Measurements from ENCODE around the gene METTL6.

Gene METTL6

DNA sequence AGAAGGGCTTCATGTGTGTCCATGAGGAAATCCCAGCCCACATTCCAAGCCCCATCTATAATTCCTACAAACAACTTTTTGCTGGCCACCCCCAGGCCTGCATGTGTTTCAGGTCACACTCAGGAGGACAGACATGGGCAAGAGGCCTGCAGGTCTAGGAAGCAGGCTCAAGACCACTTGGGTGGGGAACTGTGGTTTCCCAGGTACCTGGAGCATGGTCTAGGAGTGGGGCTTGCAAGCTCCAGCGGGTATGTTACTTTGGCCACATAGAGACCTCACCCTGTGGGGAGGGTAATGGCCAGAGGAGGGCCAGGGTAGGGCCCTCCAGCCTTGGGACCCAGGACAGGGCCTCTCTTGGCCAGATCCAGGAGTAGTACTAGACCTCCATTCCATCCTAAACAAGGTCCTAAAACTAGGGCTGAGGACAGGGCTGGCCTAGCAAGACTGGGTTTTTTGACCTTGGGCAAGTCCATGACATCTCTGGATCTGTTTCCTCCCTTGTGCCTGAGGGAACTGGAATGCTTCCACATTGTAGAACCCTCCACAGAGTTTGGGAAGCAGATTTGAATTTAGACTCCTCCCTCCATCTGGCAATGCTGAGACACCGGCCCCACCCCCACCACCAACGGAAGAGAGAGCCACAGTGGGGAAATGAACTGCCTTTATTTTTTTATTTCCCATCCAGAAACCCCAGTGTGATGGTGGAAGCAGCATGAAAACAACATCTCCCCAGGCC, 22.3 kb upstream of the METTL6 start:
- Histone ChIP-seq H3K9ac (ENCODE audit: insufficient read length, low read depth) (no peak overlapping the region), H3K36me3 (ENCODE audit: insufficient read depth, insufficient read length, low read length) (no peaks in the 10 kb centered on the region), H3K4me3 (ENCODE audit: insufficient read length, low read depth) (no peak overlapping the region), H3K9me3 (ENCODE audit: insufficient read depth, low read length) (no peaks in the 10 kb centered on the region), H3K4me1 (ENCODE audit: insufficient read depth, insufficient read length) (no peaks in the 10 kb centered on the region), H3K27me3 (ENCODE audit: insufficient read depth, insufficient read length) (no peaks in the 10 kb centered on the region)
- TF ChIP-seq YY1 (IDR thresholded peaks at IDR 0.05; ENCODE audit: insufficient read depth, insufficient read length) (no peak), ZNF274 (IDR thresholded peaks at IDR 0.05; ENCODE audit: low read depth, low read length) (no peak), SUZ12 (IDR thresholded peaks at IDR 0.05; ENCODE audit: extremely low read depth, insufficient read depth, insufficient read length) (no peak)
- DNase-seq (ENCODE audit: low read depth, low spot score): no peak

DNA sequence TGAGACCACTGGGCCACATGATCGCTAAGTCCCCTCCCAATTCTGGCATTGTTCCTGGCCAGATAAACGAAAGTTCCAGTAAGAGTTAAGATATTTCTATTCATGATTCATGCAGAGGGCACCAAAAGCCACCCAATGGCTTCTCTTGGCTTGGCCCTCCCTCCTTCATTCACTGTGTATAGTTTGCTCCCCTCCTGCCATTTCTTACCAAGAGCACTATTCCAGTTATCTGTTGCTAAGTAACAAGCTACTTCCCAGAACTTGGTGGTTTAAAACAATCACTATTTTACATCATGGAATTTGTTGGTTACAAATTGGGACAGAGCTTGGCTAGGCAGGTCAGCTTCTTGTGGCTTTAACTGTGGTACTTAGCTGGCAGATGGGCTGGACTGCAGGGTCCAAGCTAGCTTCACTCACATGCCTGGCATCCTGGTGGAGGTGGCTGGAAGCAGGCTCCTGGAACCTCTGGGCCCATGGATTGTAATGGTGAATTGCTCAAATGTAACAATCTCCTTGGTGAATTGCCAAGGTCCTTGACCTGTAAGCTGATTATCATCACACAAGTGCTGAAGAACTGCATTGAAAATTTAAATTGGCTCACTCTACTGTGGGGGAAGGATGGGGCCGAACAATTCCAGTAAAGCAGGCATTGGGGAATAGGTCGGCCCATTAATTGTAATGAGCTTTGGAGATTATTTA, 16.6 kb upstream of the METTL6 start:
- Histone ChIP-seq H3K9me3 (ENCODE audit: insufficient read depth, low read length) (no peaks in the 10 kb centered on the region), H3K36me3 (ENCODE audit: insufficient read depth, insufficient read length, low read length) (peaks cover 34% of the 10 kb centered on the region), H3K4me3 (ENCODE audit: insufficient read length, low read depth) (no peak overlapping the region), H3K4me1 (ENCODE audit: insufficient read depth, insufficient read length) (no peaks in the 10 kb centered on the region), H3K9ac (ENCODE audit: insufficient read length, low read depth) (no peak overlapping the region), H3K27me3 (ENCODE audit: insufficient read depth, insufficient read length) (no peaks in the 10 kb centered on the region)
- no peak for TF ChIP-seq YY1 (IDR thresholded peaks at IDR 0.05; ENCODE audit: insufficient read depth, insufficient read length)
- no peak for TF ChIP-seq SUZ12 (IDR thresholded peaks at IDR 0.05; ENCODE audit: extremely low read depth, insufficient read depth, insufficient read length)
- no peak for TF ChIP-seq ZNF274 (IDR thresholded peaks at IDR 0.05; ENCODE audit: low read depth, low read length)
- no peak for DNase-seq (ENCODE audit: low read depth, low spot score)

DNA sequence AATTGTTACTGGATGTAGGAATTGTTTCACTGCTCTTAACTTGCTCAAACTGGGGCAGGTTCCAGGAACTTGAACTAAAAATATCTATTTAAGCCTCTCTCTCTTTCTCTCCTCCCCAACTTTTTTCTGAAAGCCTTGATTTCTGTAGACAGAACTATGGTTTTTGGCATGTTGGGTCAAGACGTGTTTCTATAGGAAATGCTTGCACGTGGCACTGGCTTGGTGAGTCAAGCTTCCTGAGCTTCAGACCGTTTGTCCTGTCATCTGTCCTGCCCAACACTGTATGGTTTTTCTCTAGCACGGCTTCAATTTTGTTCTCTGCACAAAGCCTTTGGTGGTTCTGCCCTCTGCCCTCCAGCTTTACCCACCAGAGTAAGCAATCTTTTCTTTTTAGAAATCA, 13.5 kb upstream of the METTL6 start:
- Histone ChIP-seq H3K9ac (ENCODE audit: insufficient read length, low read depth) (no peak overlapping the region), H3K4me3 (ENCODE audit: insufficient read length, low read depth) (no peak overlapping the region), H3K36me3 (ENCODE audit: insufficient read depth, insufficient read length, low read length) (peaks cover 57% of the 10 kb centered on the region), H3K9me3 (ENCODE audit: insufficient read depth, low read length) (no peaks in the 10 kb centered on the region), H3K27me3 (ENCODE audit: insufficient read depth, insufficient read length) (no peaks in the 10 kb centered on the region), H3K4me1 (ENCODE audit: insufficient read depth, insufficient read length) (no peaks in the 10 kb centered on the region)
- no peak for DNase-seq (ENCODE audit: low read depth, low spot score)
- TF ChIP-seq SUZ12 (IDR thresholded peaks at IDR 0.05; ENCODE audit: extremely low read depth, insufficient read depth, insufficient read length): no peak
- no peak for TF ChIP-seq YY1 (IDR thresholded peaks at IDR 0.05; ENCODE audit: insufficient read depth, insufficient read length)
- TF ChIP-seq ZNF274 (IDR thresholded peaks at IDR 0.05; ENCODE audit: low read depth, low read length): no peak

DNA sequence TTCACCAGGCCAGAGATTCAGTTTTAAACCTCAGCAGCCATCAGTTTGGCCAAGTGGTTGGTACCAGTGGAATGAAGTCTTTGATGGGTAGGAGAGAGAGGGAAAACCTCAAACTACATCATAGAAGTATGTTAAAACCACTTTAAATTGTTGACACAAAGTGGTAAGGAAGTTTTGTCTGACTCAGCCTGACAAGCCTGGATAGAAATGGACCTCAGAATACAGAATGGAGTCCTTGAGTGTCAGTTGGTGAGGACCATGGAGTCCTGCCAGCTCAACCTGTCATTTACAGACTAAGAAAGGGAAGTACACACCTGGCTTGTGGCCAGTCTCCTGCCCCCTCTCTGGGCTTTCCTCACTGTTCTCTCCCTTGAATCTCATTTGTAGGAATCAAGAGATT, 12.1 kb upstream of the METTL6 start:
- no peaks in the 10 kb centered on the region for H3K4me1 ChIP-seq (ENCODE audit: insufficient read depth, insufficient read length)
- no peak overlapping the region for H3K9ac ChIP-seq (ENCODE audit: insufficient read length, low read depth)
- DNase-seq (ENCODE audit: low read depth, low spot score): no peak
- no peak overlapping the region for H3K4me3 ChIP-seq (ENCODE audit: insufficient read length, low read depth)
- no peak for TF ChIP-seq SUZ12 (IDR thresholded peaks at IDR 0.05; ENCODE audit: extremely low read depth, insufficient read depth, insufficient read length)
- no peak for TF ChIP-seq YY1 (IDR thresholded peaks at IDR 0.05; ENCODE audit: insufficient read depth, insufficient read length)
- TF ChIP-seq ZNF274 (IDR thresholded peaks at IDR 0.05; ENCODE audit: low read depth, low read length): no peak
- peaks cover 71% of the 10 kb centered on the region for H3K36me3 ChIP-seq (ENCODE audit: insufficient read depth, insufficient read length, low read length)
- no peaks in the 10 kb centered on the region for H3K27me3 ChIP-seq (ENCODE audit: insufficient read depth, insufficient read length)
- H3K9me3 ChIP-seq (ENCODE audit: insufficient read depth, low read length): no peaks in the 10 kb centered on the region

DNA sequence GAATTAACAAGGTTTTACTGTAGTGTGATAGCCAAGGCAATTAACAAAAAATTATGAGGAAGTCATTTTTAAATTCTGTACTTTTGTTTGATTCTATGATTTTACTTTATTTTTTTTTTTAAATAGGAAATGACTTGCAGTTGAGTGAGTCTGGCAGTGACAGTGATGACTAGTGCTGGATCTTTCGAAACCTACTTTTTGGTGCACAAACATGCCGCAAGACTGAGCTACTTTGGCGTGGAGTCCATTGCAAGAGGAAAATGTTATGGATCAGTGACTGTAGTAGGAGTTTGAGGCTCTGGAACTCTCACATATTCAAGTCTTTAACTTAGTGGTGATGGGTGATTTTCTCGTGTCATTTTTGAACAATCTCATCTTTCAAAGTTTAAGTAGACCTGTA, 11.6 kb upstream of the METTL6 start:
- Histone ChIP-seq H3K36me3 (ENCODE audit: insufficient read depth, insufficient read length, low read length) (peaks cover 76% of the 10 kb centered on the region), H3K9me3 (ENCODE audit: insufficient read depth, low read length) (no peaks in the 10 kb centered on the region), H3K4me1 (ENCODE audit: insufficient read depth, insufficient read length) (no peaks in the 10 kb centered on the region), H3K9ac (ENCODE audit: insufficient read length, low read depth) (no peak overlapping the region), H3K4me3 (ENCODE audit: insufficient read length, low read depth) (no peak overlapping the region), H3K27me3 (ENCODE audit: insufficient read depth, insufficient read length) (no peaks in the 10 kb centered on the region)
- DNase-seq (ENCODE audit: low read depth, low spot score): no peak
- TF ChIP-seq YY1 (IDR thresholded peaks at IDR 0.05; ENCODE audit: insufficient read depth, insufficient read length) (no peak), SUZ12 (IDR thresholded peaks at IDR 0.05; ENCODE audit: extremely low read depth, insufficient read depth, insufficient read length) (no peak)

DNA sequence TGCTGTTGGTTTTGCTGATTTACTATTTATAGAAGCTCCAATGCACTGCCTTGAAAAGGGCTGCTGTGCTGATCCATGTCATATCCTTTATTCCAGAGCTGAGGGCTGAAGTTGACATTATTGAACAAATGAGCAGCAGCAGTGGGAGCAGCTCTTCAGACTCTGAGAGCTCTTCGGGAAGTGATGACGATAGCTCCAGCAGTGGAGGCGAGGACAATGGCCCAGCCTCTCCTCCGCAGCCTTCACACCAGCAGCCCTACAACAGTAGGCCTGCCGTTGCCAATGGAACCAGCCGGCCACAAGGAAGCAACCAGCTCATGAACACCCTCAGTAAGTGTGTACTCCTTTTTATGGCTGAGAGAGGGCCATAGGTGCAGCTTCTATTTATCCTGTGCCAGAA, 8.9 kb upstream of the METTL6 start:
- Histone ChIP-seq H3K4me1 (ENCODE audit: insufficient read depth, insufficient read length) (no peaks in the 10 kb centered on the region), H3K9ac (ENCODE audit: insufficient read length, low read depth) (no peak overlapping the region), H3K9me3 (ENCODE audit: insufficient read depth, low read length) (no peaks in the 10 kb centered on the region), H3K36me3 (ENCODE audit: insufficient read depth, insufficient read length, low read length) (peaks cover 91% of the 10 kb centered on the region), H3K27me3 (ENCODE audit: insufficient read depth, insufficient read length) (no peaks in the 10 kb centered on the region), H3K4me3 (ENCODE audit: insufficient read length, low read depth) (no peak overlapping the region)
- no peak for DNase-seq (ENCODE audit: low read depth, low spot score)
- TF ChIP-seq YY1 (IDR thresholded peaks at IDR 0.05; ENCODE audit: insufficient read depth, insufficient read length): no peak
- no peak for TF ChIP-seq ZNF274 (IDR thresholded peaks at IDR 0.05; ENCODE audit: low read depth, low read length)
- no peak for TF ChIP-seq SUZ12 (IDR thresholded peaks at IDR 0.05; ENCODE audit: extremely low read depth, insufficient read depth, insufficient read length)

DNA sequence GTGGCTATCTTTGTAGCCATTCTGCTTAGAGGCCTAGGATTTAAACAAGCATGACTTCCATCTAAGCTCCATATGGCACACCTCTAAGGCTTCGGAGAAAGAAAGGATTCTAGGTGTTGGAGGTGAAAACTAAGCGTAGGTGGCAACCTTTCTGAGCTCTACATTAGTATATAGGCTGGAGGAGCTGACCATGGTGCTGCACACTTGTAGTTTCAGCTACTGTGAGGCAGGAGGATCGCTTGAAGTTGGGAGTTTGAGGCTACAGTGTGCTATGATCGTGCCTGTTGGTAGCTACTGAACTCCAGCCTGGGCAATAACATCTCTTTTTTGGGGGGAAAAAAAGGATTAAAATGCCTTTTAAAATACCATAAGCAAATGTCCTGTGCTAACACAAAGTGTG, 7.4 kb upstream of the METTL6 start:
- Histone ChIP-seq H3K4me1 (ENCODE audit: insufficient read depth, insufficient read length) (no peaks in the 10 kb centered on the region), H3K36me3 (ENCODE audit: insufficient read depth, insufficient read length, low read length) (peaks cover 91% of the 10 kb centered on the region), H3K9me3 (ENCODE audit: insufficient read depth, low read length) (no peaks in the 10 kb centered on the region), H3K27me3 (ENCODE audit: insufficient read depth, insufficient read length) (no peaks in the 10 kb centered on the region), H3K9ac (ENCODE audit: insufficient read length, low read depth) (no peak overlapping the region), H3K4me3 (ENCODE audit: insufficient read length, low read depth) (no peak overlapping the region)
- DNase-seq (ENCODE audit: low read depth, low spot score): no peak
- TF ChIP-seq ZNF274 (IDR thresholded peaks at IDR 0.05; ENCODE audit: low read depth, low read length): no peak
- TF ChIP-seq SUZ12 (IDR thresholded peaks at IDR 0.05; ENCODE audit: extremely low read depth, insufficient read depth, insufficient read length): no peak

Measured in NT2/D1 (cell line).